ENCODE measurements around the gene DNAJC4. TPM values are rescaled to one million over a fixed set of nuclear protein-coding genes. Genes with fewer than 3 reads are reported as not detected.

Gene DNAJC4
- total RNA-seq, 6 experiments from 2014 or later, result 21.7 to 29.5 (median 23.2) TPM

DNA sequence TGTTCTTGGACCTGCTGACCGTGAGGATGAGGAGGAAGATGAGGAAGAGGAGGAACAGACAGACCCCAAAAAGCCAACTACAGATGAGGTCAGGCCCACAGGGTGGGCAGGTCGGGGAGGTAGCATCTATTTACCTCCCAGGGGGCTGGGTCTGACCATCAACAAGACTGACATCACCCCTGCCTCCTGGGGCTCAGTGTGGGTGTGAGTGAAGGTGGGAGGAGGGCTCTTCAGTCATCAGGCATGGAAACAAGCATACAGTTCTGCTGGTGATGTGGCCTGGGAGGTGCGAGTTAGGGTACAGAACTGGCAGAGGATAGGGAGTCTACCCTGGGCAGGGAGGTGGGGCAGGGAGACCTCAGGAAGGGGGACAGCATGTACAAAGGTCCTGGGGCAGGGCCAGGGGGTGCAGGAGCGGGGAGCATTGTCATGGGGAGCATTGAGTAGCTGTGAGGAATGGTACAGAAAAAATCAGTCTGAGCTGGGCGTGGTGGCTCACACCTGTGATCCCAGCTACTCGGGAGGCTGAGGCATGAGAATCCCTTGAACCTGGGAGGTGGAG lies 29.9 kb downstream of the DNAJC4 start:
- Mint-ChIP-seq H3K36me3 (ENCODE audit: low read depth) (peaks cover 33% of the 10 kb centered on the region), H3K9me3 (no peaks in the 10 kb centered on the region), H3K4me1 (ENCODE audit: low read depth) (peaks cover 8% of the 10 kb centered on the region), H3K27me3 (ENCODE audit: insufficient read depth) (peaks cover 4% of the 10 kb centered on the region), H3K4me3 (no peak overlapping the region), H3K27ac (peak overlapping the region; percentile 42; the same call in 1 of the 2 replicates)
- no peak for DNase-seq
- TF ChIP-seq, protein P1, sequence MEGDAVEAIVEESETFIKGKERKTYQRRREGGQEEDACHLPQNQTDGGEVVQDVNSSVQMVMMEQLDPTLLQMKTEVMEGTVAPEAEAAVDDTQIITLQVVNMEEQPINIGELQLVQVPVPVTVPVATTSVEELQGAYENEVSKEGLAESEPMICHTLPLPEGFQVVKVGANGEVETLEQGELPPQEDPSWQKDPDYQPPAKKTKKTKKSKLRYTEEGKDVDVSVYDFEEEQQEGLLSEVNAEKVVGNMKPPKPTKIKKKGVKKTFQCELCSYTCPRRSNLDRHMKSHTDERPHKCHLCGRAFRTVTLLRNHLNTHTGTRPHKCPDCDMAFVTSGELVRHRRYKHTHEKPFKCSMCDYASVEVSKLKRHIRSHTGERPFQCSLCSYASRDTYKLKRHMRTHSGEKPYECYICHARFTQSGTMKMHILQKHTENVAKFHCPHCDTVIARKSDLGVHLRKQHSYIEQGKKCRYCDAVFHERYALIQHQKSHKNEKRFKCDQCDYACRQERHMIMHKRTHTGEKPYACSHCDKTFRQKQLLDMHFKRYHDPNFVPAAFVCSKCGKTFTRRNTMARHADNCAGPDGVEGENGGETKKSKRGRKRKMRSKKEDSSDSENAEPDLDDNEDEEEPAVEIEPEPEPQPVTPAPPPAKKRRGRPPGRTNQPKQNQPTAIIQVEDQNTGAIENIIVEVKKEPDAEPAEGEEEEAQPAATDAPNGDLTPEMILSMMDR (IDR thresholded peaks at IDR 0.05), result no peak

DNA sequence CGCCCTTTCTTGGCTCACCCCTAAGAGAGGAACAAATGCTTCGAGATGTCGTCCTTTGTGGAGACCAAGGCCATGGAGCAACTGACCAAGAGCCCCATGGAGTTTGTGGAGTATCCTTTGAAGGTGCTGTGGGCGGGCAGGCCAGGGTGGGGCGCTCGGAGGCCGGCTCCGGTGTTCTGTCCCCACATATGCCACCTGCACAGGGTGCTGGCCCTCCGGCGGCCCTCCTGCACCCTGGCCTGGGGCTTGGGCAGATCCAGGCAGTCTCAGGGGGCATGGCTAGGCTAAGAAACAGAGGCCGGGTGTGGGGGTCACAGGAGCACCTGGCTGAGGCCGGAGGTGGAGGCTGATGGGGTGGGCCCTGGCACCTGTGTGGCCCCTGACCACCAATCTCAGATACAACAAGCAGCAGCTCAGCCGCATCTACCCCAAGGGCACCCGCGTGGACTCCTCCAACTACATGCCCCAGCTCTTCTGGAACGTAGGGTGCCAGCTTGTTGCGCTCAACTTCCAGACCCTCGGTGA lies 31.3 kb downstream of the DNAJC4 start:
- H3K4me3 Mint-ChIP-seq, result no peak overlapping the region
- no peak overlapping the region for H3K27ac Mint-ChIP-seq
- peaks cover 39% of the 10 kb centered on the region for H3K36me3 Mint-ChIP-seq (ENCODE audit: low read depth)
- DNase-seq, result no peak
- no peaks in the 10 kb centered on the region for H3K9me3 Mint-ChIP-seq
- TF ChIP-seq, protein P1 (IDR thresholded peaks at IDR 0.05), result no peak
- H3K4me1 Mint-ChIP-seq (ENCODE audit: low read depth), result peaks cover 21% of the 10 kb centered on the region
- H3K27me3 Mint-ChIP-seq (ENCODE audit: insufficient read depth), result peaks cover 6% of the 10 kb centered on the region

DNA sequence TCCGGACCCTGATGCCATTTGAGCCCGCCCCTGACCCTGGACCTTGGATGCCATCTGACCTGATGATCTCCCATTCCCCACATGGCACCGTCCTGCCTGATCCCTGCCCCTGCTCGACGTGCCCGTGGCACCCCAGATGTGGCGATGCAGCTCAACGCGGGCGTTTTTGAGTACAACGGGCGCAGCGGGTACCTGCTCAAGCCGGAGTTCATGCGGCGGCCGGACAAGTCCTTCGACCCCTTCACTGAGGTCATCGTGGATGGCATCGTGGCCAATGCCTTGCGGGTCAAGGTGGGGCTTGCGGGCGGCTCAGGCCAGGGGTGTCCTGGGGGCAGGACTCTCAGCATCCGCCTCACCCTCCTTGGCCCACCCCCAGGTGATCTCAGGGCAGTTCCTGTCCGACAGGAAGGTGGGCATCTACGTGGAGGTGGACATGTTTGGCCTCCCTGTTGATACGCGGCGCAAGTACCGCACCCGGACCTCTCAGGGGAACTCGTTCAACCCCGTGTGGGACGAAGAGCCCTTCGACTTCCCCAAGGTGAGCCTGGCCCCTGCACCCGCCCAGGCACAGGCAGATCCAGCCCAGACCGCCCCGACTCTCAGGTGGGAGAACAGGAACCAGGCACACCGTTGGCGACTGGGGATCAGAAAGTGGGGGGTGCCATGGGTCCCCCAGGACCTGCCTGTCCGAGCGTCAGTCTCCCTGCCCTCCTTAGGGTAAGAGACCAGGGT lies 32.1 kb downstream of the DNAJC4 start:
- Mint-ChIP-seq H3K27ac (peak overlapping the region; percentile 84), H3K9me3 (no peaks in the 10 kb centered on the region), H3K4me1 (ENCODE audit: low read depth) (peaks cover 22% of the 10 kb centered on the region), H3K27me3 (ENCODE audit: insufficient read depth) (peaks cover 6% of the 10 kb centered on the region), H3K36me3 (ENCODE audit: low read depth) (peaks cover 39% of the 10 kb centered on the region), H3K4me3 (no peak overlapping the region)
- TF ChIP-seq, protein P1 (IDR thresholded peaks at IDR 0.05), result no peak
- DNase-seq, result no peak

GRCh38 chr11:64263021-64263946 lies 32.9 kb downstream of the DNAJC4 start:
- Mint-ChIP-seq H3K4me1 (ENCODE audit: low read depth) (peaks cover 31% of the 10 kb centered on the region), H3K36me3 (ENCODE audit: low read depth) (peaks cover 41% of the 10 kb centered on the region), H3K9me3 (no peaks in the 10 kb centered on the region), H3K27me3 (ENCODE audit: insufficient read depth) (peaks cover 5% of the 10 kb centered on the region), H3K27ac (peak overlapping the region; percentile 84), H3K4me3 (no peak overlapping the region)
- peak; percentile 47 for DNase-seq
- TF ChIP-seq, protein P1 (IDR thresholded peaks at IDR 0.05), result no peak; the same call in 1 of the 2 replicates

DNA sequence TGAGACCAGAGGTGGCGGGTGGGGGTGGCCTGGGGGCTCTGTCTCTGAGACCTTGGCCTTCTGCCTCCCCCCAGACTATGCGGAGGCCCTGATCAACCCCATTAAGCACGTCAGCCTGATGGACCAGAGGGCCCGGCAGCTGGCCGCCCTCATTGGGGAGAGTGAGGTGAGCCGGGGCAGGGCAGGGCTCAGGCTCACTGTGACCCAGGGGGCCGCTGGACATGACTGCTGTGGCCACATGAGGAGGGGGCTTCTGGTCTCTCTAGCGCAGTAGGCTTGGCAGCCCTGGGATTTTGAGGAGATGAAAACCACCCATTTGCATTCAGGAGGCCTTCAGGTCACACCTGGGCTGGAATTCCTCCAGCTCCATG lies 33.6 kb downstream of the DNAJC4 start:
- H3K9me3 Mint-ChIP-seq, result no peaks in the 10 kb centered on the region
- peaks cover 37% of the 10 kb centered on the region for H3K4me1 Mint-ChIP-seq (ENCODE audit: low read depth)
- H3K4me3 Mint-ChIP-seq, result no peak overlapping the region
- DNase-seq, result no peak
- peaks cover 9% of the 10 kb centered on the region for H3K27me3 Mint-ChIP-seq (ENCODE audit: insufficient read depth)
- TF ChIP-seq, protein P1 (IDR thresholded peaks at IDR 0.05), result no peak
- no peak overlapping the region for H3K27ac Mint-ChIP-seq
- H3K36me3 Mint-ChIP-seq (ENCODE audit: low read depth), result peaks cover 42% of the 10 kb centered on the region
